ENCODE results near the gene FAM124B.

GRCh38 chr2:224335991-224336390 lies 65.9 kb downstream of the FAM124B start:
- TF ChIP-seq EZH2 (IDR thresholded peaks at IDR 0.05; ENCODE audit: low read length, missing control alignments) (no peak), CTCF (conservative IDR thresholded peaks at IDR 0.05 in 1 of 2, IDR thresholded peaks at IDR 0.05 in 1 of 2; ENCODE audit: low read depth in 1 of 2, low read length in 2 of 2) (no peak)

All from fibroblast of lung (primary cell).